Frontal cortex (tissue), 4 donors: ENCODE measurements around the gene CEP112. TPM values are rescaled to one million over a fixed set of nuclear protein-coding genes. Genes with fewer than 3 reads are reported as not detected.

ENCODE experiments used
- DNase-seq, 2 donors: peaks; one replicate each; pipeline ENCODE4 v3.0.0; 2012; ENCODE audit warnings: low spot score in 2 of 2
- FAIRE-seq: peaks from 2 replicates; lab custom pipeline; 2012; peaks lifted over from hg19 to GRCh38; lab: Jason Lieb, UNC
- total RNA-seq: library from RNA; depleted of rRNA; stranded (reverse); fragments of >200 nt; gene quantifications from one replicate; pipeline ENCODE4 v1.2.3, GENCODE V29; 2014
- donor health status: control.
- donor health status: control.
- donor health status: control.

Gene CEP112
- total RNA-seq, 1 donor from 2014 or later: 13.5 TPM

DNA sequence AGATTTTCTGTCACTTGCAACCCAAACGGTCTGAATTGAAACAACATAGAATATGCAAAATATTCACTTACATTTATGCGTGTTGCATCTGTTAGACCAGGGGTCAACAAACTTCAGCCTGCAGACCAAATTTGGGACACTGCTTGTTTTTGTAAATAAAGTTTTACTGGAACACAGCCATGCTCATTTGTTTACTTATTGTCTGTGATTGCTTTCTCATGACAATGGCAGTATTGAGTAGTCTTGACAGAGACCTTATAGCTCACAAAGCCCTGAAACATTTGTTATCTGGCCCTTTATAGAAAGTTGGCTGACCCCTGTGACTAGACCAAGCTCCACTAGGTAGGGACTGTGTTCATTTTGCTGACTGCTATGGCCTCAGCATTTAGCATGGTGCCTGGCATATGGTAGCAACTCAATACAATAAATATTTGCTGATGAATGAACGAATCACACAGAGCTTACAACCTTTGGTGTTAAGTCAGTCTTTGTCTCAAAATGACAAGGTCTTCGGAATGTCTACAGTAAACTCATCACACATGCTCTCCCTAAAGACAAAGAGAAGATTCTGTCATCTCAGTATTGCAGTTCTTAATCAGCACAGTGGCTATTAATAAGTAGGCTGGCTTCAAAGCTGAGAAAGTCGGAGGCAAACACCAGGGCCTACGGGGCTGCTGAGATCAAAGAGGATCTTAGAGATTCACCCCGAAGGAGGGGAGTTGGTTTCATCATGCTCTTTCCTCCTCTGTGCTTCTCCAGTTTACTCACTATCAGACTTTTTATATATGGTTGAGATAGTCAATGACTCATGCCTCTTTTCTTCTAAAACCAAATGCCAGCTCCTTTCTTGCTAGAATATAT lies 535.3 kb downstream of the CEP112 start:
- FAIRE-seq (no peak), DNase-seq (no peak)

DNA sequence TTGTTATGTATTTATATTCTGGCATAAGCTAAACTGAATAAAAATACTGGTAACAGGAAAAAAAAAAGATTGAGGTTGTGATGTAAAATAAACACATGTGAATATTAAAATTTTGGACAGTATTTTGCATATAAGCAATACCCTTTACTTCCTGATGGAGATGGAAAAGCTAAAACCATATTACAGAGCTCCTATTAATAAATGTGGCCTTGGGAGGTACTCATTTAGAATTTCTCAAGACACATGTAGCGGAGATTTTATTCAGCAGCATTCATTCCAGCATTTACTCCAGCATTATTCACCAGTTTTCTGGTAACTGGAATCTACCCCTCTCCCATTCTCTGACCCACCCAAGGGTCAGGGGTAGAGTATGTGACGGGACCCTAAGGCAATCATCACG lies 536.2 kb downstream of the CEP112 start:
- no peak for DNase-seq
- FAIRE-seq: no peak

DNA sequence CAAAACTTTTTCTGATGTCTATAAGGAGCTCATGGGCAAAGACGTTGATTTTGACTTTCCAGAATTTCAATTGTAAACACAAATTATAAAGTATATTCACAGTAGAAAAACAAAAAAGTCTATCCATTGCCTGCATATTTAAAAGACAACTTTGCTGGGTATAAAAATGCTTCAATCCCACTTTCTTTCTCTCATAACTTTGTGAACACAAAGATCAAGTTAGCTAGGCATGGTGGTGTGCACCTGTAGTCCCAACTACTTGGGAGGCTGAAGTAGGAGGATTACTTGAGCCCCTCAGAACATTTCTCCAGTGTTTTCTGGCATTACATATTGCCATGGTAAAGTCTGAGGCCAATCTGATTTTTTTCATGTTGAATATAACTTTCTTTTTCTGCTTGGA lies 547.4 kb downstream of the CEP112 start:
- FAIRE-seq (no peak), DNase-seq (no peak)

DNA sequence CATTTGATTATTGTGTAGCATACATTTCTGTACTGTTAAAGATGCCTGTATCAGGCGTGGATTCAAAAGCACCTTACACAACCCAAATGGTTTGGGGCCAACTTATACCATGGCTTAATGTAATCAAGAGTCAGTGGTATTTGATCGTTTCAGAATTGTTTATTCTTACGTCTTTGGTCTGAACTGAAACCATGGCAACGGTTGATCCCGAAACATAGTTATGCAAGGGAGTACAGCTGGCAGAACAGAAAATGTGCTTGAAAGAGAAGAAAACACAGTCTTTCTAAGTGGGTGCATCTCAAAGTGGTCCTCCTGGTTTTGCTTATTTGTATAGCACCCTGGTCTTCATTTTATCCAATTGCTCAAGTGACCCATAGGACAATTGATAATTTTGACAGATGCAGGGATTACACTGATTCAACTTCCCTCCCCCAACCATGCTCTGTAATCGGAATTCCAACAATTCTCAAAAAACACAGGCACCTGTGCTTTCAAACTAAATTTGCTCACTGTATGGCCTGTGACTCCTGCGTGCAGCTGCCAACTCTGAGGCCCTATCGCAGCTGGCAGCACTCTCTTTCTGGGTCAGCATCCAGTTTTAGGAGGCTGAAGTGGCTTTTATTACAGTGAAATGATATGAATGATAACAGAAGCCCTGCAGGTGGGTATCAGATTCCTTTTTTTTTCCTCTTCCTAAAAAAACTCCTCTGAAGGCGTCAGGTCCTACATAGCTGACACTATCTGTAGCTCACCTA lies 553.5 kb downstream of the CEP112 start:
- DNase-seq: no peak
- FAIRE-seq: no peak

DNA sequence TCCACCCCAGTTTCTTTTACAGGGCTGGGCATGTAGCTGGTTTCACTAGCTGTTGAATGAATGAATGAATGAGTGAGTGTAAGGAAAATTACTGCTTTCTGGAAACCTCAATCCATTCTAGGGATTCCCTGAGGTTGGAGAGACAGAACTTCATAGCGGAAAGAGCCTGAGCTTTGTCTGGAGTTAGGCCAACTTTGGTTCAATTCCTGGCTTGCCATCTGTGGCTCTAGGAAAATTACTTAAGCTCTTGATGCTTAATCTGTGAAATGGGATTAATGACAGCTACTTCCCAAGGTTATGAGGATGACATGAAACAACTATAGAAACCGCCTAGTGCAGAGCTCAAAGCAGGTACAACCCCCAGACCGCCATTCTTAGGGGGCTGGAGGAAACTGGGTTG lies 554.1 kb downstream of the CEP112 start:
- FAIRE-seq (no peak), DNase-seq (no peak)

DNA sequence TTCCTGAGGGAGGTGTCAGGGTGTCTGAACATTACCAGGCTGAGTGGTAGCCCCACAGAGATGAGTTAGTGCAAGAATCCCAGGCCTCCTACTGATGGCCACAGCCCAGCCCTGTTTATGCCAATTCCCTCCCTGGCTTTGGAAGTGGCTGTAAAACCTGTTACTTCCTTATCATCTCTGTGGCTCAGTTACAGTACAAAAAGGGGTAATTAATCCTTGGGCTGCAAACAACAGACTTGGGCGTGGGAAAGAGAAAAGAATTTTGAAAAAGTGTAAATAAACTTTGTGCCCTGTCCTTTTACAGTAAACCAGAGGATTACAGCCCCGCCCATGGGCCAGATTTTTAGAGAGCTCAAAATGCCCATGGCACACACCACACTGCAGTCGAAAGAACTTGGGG lies 557.4 kb downstream of the CEP112 start:
- DNase-seq (no peak), FAIRE-seq (no peak)

DNA sequence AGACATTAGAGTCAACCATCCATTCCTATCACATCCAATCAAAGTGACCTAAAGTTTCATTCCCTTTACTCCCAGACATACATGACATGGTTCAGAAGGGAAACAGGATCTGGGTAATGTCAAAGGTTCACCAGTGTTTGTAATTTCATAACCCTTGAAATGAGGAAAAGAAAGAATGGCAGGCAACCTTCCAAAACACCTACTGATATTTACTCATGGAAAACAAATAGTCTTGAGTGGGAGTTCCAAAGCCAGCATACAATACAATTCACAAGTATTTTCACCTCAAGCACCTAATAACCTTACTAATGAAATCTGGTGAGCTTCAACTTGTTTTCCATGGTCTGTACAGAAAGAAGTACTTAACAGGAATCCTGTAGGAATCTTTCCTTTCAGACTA lies 557.9 kb downstream of the CEP112 start:
- DNase-seq (no peak), FAIRE-seq (no peak)

DNA sequence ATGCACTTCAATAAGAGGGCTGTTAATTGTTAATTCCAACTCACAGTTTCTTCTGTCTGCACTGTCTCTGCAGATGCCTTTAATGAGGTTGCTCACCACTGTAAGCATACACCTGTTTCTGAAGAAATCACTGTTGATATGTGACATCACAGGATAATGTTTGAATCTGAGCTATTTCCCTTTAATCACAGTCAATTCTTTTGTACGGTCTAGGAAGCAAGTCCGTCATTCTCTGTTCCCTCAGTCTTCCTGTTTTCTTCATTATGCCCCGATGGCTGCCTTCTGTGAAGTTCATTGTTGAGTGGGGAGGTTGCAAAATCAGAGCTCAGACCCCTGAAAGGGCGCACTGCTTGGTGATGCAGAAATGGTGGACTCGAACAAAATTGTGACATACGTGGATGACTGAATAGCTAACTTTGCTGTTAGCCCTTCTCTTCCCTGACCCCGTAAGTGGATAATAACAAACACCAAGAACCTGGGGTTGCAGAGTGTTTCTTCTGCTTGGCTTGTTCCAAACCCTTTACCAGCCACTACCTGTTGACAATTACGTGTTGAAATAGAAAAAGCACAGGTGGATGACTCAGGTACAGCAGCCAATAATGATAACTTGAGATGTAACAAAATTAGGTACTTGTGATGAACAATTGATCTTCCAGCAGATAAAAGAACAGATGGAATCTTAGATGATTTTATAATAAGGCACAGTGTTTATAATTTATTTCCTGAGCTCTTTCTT lies 558.6 kb downstream of the CEP112 start:
- FAIRE-seq: no peak
- no peak for DNase-seq

DNA sequence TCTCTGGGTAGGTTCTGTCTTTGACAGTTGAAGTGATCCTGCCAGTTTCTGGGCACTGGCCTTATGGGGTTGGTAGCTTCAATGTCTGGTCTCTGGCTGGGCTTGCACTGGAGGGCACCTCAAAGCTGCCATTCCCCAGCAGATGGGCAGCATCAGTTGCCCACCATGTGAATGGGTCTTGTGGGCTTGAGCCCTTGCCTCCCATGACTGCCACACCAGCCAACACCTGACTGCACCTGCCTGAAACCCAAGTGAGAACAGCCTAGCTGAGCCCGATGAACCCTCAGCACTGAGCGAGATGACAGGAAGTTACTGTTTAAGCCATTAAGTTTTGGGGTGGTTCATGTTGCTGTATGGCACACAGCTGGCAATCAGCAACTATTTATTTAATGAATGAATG lies 561.4 kb downstream of the CEP112 start:
- FAIRE-seq: no peak
- no peak for DNase-seq

DNA sequence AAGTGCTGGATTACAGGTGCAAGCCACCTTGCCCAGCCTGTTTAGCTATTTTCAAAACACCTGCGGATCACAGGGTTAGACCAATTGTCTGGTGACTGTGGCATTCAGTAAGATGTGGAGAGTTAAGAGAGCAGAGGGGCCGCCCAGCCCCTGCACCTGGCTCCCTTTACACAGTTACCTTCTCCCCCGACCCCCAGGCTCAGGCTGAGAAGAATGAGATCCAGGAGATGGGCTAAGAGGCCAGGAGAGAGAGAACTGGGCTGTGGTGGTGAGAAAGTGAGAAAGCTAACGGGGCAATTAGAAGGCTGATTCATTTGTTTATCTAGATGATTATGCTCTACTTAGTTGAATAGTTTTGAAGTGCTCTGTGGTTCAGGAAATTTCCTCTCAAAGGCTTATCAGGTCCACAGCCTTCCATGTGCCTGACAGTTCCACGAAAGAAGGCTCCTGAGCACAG lies 562.7 kb downstream of the CEP112 start:
- no peak for DNase-seq

DNA sequence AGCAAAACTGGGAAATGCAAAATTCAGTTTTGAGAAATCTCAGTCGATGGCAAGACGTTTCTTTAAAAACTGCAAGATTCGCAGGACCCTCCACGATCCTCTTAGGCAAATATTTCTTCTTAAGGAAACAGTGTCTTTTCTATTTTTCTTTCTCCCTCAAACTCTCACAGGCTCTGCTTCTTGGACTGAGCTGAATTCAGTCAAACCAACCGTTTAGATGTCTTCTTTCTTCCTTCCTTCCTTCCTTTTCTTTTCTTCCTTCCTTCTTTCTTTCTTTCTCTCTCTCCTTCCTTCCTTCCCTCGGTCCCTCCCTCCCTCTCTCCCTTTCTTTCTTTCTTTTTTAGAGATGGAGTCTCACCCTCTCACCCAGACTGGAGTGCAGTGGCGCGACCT lies 563.3 kb downstream of the CEP112 start:
- no peak for DNase-seq
- no peak for FAIRE-seq

More for the DNA sequence above, 562.7 kb downstream of the CEP112 start:
- FAIRE-seq: no peak

DNA sequence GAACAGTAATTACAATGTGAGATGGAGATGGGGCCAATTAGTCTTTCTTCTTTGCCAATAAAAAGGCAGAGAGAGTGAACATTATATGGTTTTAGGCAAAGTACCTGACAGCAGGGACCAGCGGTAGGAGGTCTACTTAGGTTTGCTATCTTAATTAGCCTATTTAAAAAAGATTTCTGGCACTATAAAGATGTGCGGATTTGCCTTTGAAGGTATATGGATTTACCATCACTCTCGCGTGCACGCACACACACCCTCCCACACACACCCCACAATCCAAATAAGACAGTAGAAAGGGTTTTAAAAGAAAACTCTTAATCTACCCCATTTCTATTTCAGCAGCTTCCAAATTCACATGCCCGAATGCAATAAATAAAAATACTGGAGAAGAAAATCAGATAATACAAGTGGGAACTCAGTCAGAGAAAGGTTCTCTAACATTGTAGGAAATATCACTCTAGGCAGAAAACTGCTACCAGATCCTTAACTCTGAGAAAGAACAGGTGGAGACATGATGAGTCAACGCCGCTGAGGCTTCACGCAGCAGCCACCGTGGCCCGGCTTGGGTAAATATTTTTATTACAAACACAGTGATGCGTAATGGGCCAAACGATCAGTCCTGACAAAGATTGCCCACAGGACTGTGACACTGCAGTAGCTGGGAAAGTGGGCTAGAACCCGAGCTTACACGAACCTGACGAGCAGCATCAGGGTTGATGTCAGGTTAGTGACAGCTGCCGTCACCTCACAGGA lies 563.9 kb downstream of the CEP112 start:
- no peak for DNase-seq
- FAIRE-seq: no peak

DNA sequence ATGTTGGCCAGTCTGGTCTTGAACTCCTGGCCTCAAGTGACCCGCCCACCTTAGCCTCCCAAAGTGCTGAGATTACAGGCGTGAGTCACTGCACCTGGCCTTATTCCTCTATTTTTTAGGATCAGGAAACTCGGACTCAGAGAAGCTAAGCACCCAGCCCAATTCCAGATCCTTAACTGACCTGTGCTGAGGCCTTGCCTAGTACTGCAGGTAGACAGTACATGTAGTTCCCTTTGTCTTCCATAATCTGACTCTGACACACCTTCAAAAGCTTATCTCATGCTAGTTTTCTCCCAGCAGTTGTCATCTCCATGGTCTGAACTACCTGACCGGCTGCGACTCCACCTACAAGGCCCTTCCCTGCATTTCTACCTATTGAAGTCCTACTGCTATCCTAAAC lies 564.8 kb downstream of the CEP112 start:
- DNase-seq: no peak
- FAIRE-seq: no peak

DNA sequence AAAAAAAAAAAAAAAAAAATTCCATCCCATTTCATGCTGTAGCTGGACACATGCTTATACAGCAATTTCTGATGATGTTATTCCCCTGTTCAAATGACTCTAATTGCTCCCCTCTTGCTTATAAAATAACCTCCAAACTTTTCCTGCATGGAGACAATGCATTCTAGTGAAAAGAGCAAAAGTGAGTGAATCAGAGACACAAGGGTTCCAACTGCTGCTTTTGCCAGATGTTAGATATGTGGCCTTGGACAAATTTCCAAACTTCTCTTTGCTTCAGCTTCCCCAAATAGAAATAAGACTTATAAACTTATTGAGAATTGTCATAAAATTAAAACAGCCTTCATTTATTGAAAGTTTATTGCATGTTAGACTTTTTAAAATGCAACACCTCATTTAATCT lies 565.5 kb downstream of the CEP112 start:
- FAIRE-seq: no peak
- DNase-seq: no peak

DNA sequence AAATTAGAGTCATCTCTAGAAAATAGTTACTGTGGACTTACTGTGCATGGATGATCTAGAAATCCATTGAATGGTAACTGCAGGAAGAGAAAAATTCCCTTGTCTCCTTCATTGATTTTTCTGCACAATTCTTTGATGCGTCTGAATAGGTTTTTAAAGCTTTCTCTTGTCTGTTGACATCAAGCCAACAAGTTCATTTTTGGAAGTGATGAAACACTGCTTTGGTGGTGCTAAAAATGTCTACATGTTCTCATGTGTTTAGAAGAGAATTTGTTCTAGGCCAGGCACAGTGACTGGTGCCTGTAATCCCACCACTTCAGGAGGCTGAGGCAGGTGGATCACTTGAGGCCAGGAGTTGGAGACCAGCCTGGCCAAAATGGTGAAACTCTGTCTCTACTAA lies 573.4 kb downstream of the CEP112 start:
- no peak for FAIRE-seq
- no peak for DNase-seq

DNA sequence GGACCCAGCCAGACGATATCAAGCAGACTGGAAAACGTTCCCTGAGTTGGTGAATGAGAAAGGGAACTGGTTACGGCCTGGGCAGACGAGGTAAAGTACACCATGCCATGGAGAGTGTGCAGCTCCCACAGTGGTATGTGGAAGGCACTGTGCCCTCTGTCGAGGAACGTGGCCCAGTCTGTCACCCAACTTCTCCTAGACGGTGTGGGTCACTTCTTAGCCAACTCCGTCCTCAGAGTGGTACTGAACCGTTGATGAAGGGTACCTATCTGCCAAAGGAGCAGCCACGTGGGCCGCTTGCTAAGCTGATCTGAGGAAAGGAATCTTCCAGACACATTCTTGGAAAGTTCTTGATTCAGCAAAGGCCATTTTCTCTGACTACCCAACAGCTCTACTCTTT lies 574.4 kb downstream of the CEP112 start:
- DNase-seq (no peak), FAIRE-seq (no peak)

DNA sequence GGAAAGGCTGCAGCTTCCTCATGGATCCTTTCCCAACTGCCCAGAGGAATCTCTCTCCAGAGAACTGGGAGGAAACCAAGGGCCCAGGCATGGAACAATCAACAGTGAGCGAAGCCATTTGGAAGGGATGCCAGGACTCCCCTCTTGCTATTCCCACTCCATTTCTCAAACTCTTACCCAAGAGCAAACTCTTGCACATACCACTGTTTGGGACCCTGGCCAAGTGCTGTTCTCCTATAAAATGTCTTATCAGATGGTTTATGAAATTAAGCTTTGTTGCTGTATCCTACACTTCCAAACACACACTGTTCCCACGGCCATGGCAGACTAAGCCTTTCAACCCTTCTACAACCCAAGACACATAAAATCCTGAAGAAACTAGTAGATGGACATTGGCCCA lies 582.2 kb downstream of the CEP112 start:
- no peak for DNase-seq
- no peak for FAIRE-seq

DNA sequence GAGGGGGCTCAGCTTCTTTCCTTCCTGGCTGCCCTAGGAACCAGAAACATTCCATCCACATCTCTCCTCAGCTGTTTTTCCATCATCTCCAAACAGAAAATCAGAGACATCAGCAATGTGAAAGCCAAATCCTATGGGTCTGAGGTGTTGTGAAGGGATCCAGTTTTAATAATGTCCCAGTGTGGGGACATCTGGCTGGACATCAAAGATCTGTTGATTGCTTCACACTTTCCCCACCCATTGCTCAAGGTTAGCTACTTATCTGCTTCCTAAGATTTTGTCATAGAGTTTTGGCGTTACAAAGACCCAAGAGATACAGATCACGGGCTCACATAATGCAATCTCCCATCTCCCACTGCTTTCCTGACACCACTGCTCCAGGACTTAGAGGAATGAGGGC lies 582.6 kb downstream of the CEP112 start:
- no peak for DNase-seq
- FAIRE-seq: no peak

DNA sequence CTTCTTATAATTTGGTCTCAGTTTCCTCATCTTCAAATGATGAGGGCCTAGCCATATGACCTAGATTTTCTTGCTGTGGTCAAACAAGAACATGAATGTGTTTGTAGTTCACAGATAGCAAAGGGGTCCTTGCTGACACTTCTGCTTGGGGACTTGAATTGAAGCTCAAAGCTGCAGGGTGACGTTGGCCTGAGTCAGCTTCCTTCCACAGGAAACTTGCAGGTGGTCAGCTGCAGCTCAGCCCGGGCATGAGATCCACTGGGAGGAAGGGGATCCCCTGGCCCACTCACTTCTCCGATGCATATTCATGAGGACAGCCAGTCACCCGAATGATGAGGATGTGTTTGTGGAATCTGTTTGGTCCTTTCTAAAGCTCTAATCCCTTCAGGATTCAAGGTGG lies 587.9 kb downstream of the CEP112 start:
- no peak for FAIRE-seq

DNA sequence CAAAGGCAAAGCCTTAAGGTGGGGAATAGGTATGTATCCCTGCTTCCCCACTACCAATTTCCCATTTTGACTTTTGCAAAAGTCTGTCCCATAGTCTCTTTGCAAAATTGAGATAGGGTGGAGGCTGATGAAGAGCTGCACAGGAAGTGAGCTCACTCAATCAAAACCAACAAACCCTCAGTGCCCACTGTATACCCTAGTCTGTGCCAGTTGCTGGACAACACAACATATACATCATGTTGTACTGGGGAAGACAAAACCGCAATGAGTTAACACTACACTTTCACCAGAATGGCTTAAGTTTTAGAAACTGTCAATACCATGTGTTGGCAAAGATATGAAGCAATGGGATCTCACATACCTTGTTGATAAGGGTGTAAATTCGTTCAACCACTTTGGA lies 590.1 kb downstream of the CEP112 start:
- FAIRE-seq (no peak), DNase-seq (no peak)

More for the DNA sequence above, 587.9 kb downstream of the CEP112 start:
- DNase-seq: no peak
